Liver (tissue), 9 donors: Measurements from ENCODE around the gene ZNF438. TPM values are rescaled to one million over a fixed set of nuclear protein-coding genes. Genes with fewer than 3 reads are reported as not detected.

ENCODE experiments used
- DNase-seq: peaks from one replicate; pipeline ENCODE4 v3.0.0-alpha.2; 2017; ENCODE audit warnings: low spot score
- H3K27ac ChIP-seq, 2 donors: one replicate each; pipeline ENCODE4 v1.7.0; 2013; ENCODE audit warnings: inconsistent platforms in 2 of 2, low read length in 2 of 2, control low read depth in 1 of 2, low read depth in 1 of 2, mild to moderate bottlenecking in 1 of 2
- H3K27me3 ChIP-seq, 4 donors: one replicate each; pipeline versions ENCODE4 v1.6.1 to v1.7.0; 2013; ENCODE audit warnings: low read length in 3 of 4, inconsistent platforms in 1 of 4, mild to moderate bottlenecking in 1 of 4, moderate library complexity in 1 of 4; ENCODE audit not compliant: control insufficient read depth in 4 of 4, insufficient read depth in 4 of 4
- H3K36me3 ChIP-seq, 4 donors: one replicate each; pipeline versions ENCODE4 v1.6.1 to v1.7.0; 2013; ENCODE audit warnings: low read length in 3 of 4, mild to moderate bottlenecking in 3 of 4, low read depth in 1 of 4, moderate library complexity in 1 of 4; ENCODE audit not compliant: control insufficient read depth in 4 of 4, insufficient read depth in 3 of 4
- H3K4me1 ChIP-seq, 4 donors: one replicate each; pipeline versions ENCODE4 v1.6.1 to v1.7.0; 2013; ENCODE audit warnings: low read length in 3 of 4, mild to moderate bottlenecking in 3 of 4, moderate library complexity in 1 of 4; ENCODE audit not compliant: control insufficient read depth in 4 of 4, insufficient read depth in 4 of 4
- H3K4me3 ChIP-seq, 3 donors: one replicate each; pipeline versions ENCODE4 v1.6.1 to v1.7.0; 2013; ENCODE audit warnings: low read length in 3 of 3, control low read depth in 1 of 3, low read depth in 1 of 3, mild to moderate bottlenecking in 1 of 3
- H3K9ac ChIP-seq, 2 donors: one replicate each; pipeline ENCODE4 v1.7.0; 2013; ENCODE audit warnings: low read length in 2 of 2, mild to moderate bottlenecking in 2 of 2, moderate library complexity in 2 of 2, control low read depth in 1 of 2, low read depth in 1 of 2
- H3K9me3 ChIP-seq, 4 donors: one replicate each; pipeline versions ENCODE4 v1.6.1 to v1.7.0; 2013; ENCODE audit warnings: low read length in 3 of 4; ENCODE audit not compliant: control insufficient read depth in 4 of 4
- EGR1 ChIP-seq, 2 donors: IDR thresholded peaks; 2 replicates each; pipeline ENCODE4 v1.6.1; 2016 to 2018; ENCODE audit warnings: antibody characterized with exemption in 2 of 2, low read depth in 2 of 2
- FOXA1 ChIP-seq: IDR thresholded peaks from 2 replicates; pipeline ENCODE4 v1.6.1; 2016; ENCODE audit warnings: antibody characterized with exemption
- HNF4G ChIP-seq: IDR thresholded peaks from 2 replicates; pipeline ENCODE4 v1.6.1; 2016; ENCODE audit warnings: antibody characterized with exemption
- JUND ChIP-seq, 2 donors: IDR thresholded peaks; 2 replicates each; pipeline ENCODE4 v1.6.1; 2016; ENCODE audit warnings: antibody characterized with exemption in 2 of 2
- NR2F2 ChIP-seq: IDR thresholded peaks from 2 replicates; pipeline ENCODE4 v1.6.1; 2016; ENCODE audit warnings: antibody characterized with exemption
- RAD21 ChIP-seq, 2 donors: IDR thresholded peaks; 2 replicates each; pipeline ENCODE4 v1.6.1; 2016; ENCODE audit warnings: antibody characterized with exemption in 2 of 2, mild to moderate bottlenecking in 2 of 2
- REST ChIP-seq: IDR thresholded peaks from 2 replicates; pipeline ENCODE4 v1.6.1; 2016; ENCODE audit warnings: antibody characterized with exemption, mild to moderate bottlenecking
- RXRA ChIP-seq, 2 donors: IDR thresholded peaks; 2 replicates each; pipeline ENCODE4 v1.6.1; 2017 to 2018; ENCODE audit warnings: antibody characterized with exemption in 2 of 2, mild to moderate bottlenecking in 1 of 2
- TAF1 ChIP-seq: conservative IDR thresholded peaks from 2 replicates; pipeline ENCODE4 v1.6.1; 2016; ENCODE audit warnings: antibody characterized with exemption, mild to moderate bottlenecking
- WGBS: extraction: QIAGEN DNeasy Blood & Tissue Kit; methylation state at CpG from one replicate; pipeline ENCODE4 v1.1.7; 2013; 5-methylcytosine and 5-hydroxymethylcytosine counted together
- polyA plus RNA-seq, 2 donors: library from polyadenylated mRNA; stranded (reverse) in 1 of 2; unstranded in 1 of 2; fragments of 200-250 nt in 1 of 2; fragments of >200 nt in 1 of 2; fragmentation: Nextera tagmentation in 1 of 2; extraction: Ambion mirVana in 1 of 2; gene quantifications; one replicate each; pipeline versions ENCODE4 v1.2.1 to v1.2.3, GENCODE V29; 2013 to 2015
- total RNA-seq, 2 donors: library from RNA; depleted of rRNA; stranded (reverse); fragments of >200 nt; gene quantifications; one replicate each; pipeline ENCODE4 v1.2.3, GENCODE V29; 2014
- TF ChIP-seq, protein P1 (sequence below): IDR thresholded peaks from 2 replicates; pipeline ENCODE4 v1.6.1; 2016; ENCODE audit warnings: antibody characterized with exemption
- TF ChIP-seq, protein P2 (sequence below): IDR thresholded peaks from 2 replicates; pipeline ENCODE4 v1.6.1; 2016; ENCODE audit warnings: antibody characterized with exemption
- donor health status: healthy.
- donor health status: healthy.
- donor health status: healthy.
- donor health status: healthy.
- donor health status: healthy.

The ZNF438 gene
- total and polyA plus RNA-seq, 4 donors: 1.9 to 2.9 (median 2.2) TPM

DNA sequence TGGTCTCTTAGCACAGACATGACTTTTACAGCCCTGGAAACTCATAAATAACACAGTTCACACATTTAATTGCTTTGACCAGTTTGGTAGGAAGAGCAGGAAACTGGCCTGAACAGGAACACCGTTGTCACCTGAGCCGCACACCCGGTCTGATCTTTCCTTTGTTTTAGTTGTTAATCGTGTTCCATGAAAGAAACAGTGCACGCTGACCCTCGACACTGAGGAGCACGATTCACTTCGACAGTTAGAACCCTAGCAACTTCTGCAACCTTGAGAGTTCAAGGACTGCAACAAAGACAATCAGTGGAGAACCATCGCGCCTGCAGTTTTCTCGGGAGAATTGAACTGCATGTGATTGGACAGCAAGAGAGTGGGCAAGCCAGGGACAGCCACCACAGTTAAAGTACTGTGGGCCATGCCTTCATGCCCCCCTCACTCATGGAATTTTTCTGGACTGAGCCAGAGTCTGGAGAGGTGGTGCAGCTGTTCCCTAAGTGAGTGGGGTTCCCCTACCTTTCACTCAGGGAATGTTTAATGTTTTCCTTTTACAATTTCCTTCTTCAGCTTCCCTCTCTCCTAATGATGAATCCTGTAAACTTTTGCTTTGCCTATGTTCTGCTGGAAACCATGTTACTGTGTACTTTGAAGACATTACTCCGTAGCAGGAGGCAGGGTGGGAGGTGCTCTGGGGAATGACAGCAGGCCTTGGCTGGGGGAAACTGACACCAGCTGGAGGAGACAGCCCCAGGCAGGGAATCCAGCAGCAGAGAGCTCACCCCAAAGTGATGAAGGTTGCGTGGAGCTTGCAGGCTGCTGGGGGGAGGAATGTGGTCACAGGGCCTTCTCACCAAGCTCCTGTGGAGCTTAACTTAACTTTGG lies 198.7 kb downstream of the ZNF438 start:
- no peak overlapping the region for H3K9ac ChIP-seq
- no peaks in the 10 kb centered on the region for H3K4me1 ChIP-seq
- no peaks in the 10 kb centered on the region for H3K27me3 ChIP-seq
- WGBS: 79% methylated on average over 13 of the region's 13 CpGs
- TF ChIP-seq, protein P1, sequence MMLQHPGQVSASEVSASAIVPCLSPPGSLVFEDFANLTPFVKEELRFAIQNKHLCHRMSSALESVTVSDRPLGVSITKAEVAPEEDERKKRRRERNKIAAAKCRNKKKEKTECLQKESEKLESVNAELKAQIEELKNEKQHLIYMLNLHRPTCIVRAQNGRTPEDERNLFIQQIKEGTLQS: no peak
- TF ChIP-seq RXRA (IDR thresholded peaks at IDR 0.05): no peak
- no peak for TF ChIP-seq EGR1 (IDR thresholded peaks at IDR 0.05; ENCODE audit: low read depth in 2 of 2)
- TF ChIP-seq, protein P2, sequence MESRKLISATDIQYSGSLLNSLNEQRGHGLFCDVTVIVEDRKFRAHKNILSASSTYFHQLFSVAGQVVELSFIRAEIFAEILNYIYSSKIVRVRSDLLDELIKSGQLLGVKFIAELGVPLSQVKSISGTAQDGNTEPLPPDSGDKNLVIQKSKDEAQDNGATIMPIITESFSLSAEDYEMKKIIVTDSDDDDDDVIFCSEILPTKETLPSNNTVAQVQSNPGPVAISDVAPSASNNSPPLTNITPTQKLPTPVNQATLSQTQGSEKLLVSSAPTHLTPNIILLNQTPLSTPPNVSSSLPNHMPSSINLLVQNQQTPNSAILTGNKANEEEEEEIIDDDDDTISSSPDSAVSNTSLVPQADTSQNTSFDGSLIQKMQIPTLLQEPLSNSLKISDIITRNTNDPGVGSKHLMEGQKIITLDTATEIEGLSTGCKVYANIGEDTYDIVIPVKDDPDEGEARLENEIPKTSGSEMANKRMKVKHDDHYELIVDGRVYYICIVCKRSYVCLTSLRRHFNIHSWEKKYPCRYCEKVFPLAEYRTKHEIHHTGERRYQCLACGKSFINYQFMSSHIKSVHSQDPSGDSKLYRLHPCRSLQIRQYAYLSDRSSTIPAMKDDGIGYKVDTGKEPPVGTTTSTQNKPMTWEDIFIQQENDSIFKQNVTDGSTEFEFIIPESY: no peak
- TF ChIP-seq JUND (IDR thresholded peaks at IDR 0.05): no peak
- TF ChIP-seq NR2F2: no peak
- TF ChIP-seq RAD21 (IDR thresholded peaks at IDR 0.05): no peak
- TF ChIP-seq TAF1: no peak
- H3K27ac ChIP-seq: no peak overlapping the region
- no peaks in the 10 kb centered on the region for H3K36me3 ChIP-seq
- no peak for DNase-seq
- H3K4me3 ChIP-seq: no peak overlapping the region
- H3K9me3 ChIP-seq: no peaks in the 10 kb centered on the region

DNA sequence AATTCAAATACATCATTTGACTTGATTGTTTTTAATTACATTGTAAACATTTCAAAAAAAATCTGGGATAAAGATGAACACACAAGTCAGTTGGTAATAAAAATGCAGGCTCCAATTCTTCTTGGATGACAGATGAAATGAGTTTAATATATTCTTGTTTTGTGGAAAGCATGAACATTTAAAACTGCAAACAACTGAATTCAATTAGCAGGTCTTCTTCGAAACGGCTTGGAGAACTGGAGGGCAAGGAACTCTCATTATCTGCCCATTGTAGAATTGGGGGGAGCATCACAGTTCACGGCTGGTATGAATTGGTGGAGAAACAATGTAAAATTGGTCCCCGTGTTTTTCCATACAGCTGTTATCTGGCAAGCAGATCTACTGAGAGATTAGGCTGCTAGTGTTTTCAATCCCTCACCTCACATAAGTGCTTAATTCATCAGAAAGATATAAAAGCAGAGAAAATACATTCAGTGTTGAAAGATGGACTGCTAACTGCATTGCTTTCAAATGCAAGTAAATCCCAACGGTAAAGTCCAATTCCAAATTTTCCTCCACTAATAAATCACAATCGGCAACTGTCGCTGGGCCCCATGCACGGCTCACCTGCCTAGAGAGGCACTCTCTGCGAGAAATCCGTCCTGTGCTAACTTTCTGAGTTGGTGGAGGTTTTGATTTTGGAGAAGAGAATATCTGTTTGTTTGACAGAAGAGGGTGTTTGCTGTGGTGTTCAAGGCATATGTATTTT lies 199.5 kb downstream of the ZNF438 start:
- no peak overlapping the region for H3K4me3 ChIP-seq

More for the DNA sequence above, 199.5 kb downstream of the ZNF438 start:
- 89% methylated on average over 10 of the region's 10 CpGs for WGBS
- Histone ChIP-seq H3K9ac (no peak overlapping the region), H3K36me3 (no peaks in the 10 kb centered on the region), H3K9me3 (no peaks in the 10 kb centered on the region), H3K4me1 (no peaks in the 10 kb centered on the region), H3K27ac (no peak overlapping the region), H3K27me3 (no peaks in the 10 kb centered on the region)
- DNase-seq: no peak
- TF ChIP-seq HNF4G (no peak), REST (no peak), RXRA (IDR thresholded peaks at IDR 0.05) (no peak), FOXA1 (no peak), TAF1 (no peak), NR2F2 (no peak)
- TF ChIP-seq, protein P2: no peak
- TF ChIP-seq, protein P1: no peak
